ENCODE results near the gene MAGI2. TPM values are rescaled to one million over a fixed set of nuclear protein-coding genes. Genes with fewer than 3 reads are reported as not detected.

The MAGI2 gene
- total RNA-seq, 2 experiments from 2014 or later: 0.03 to 0.17 TPM

- intact Hi-C loops (cut with micrococcal nuclease; ENCODE audit: unreplicated experiment): no loop called here
- no peaks in the 10 kb centered on the region for H3K36me3 ChIP-seq (ENCODE audit: insufficient read depth, low read length)
- no peaks in the 10 kb centered on the region for H3K79me2 ChIP-seq (ENCODE audit: insufficient read depth, low read depth, low read length)
- POLR2A ChIA-PET: interaction anchor here (0.7 kb wide), 1 partner anchor 120 kb away, joined by 3 read pairs; no protein-coding TSS in a partner anchor
- H3K4me2 ChIP-seq (ENCODE audit: low read length): no peak overlapping the region
- TF ChIP-seq CTCF (conservative IDR thresholded peaks at IDR 0.05; ENCODE audit: low read length) (no peak), EZH2phosphoT487 (IDR thresholded peaks at IDR 0.05; ENCODE audit: borderline replicate concordance, low read depth, low read length) (no peak)
- no peak overlapping the region for H2AFZ ChIP-seq (ENCODE audit: low read length)
- no peak overlapping the region for H3K27ac ChIP-seq (ENCODE audit: low read depth, low read length, poor library complexity, severe bottlenecking)
- H3K4me3 ChIP-seq (ENCODE audit: low read depth, low read length, poor library complexity, severe bottlenecking): no peak overlapping the region
- BruUV-seq (replicated peaks): no TSS peak
- no peaks in the 10 kb centered on the region for H3K4me1 ChIP-seq (ENCODE audit: insufficient read depth, low read length, poor library complexity, severe bottlenecking)
- no peaks in the 10 kb centered on the region for H3K9me2 ChIP-seq (ENCODE audit: insufficient read depth, low read length)
- DNase-seq (ENCODE audit: low spot score): no peak
- CTCF ChIA-PET (ENCODE audit: unreplicated experiment): no interaction called here
- no peaks in the 10 kb centered on the region for H3K9me3 ChIP-seq (ENCODE audit: low read length)
- no peaks in the 10 kb centered on the region for H4K20me1 ChIP-seq (ENCODE audit: insufficient read depth, low read length)
Observed at GRCh38 chr7:79142706-79143105, 310.8 kb downstream of the MAGI2 start.

GRCh38 chr7:79141252-79141651 lies 312.2 kb downstream of the MAGI2 start:
- Histone ChIP-seq H3K4me2 (ENCODE audit: low read length) (no peak overlapping the region), H3K27ac (ENCODE audit: low read depth, low read length, poor library complexity, severe bottlenecking) (no peak overlapping the region), H4K20me1 (ENCODE audit: insufficient read depth, low read length) (no peaks in the 10 kb centered on the region), H3K36me3 (ENCODE audit: insufficient read depth, low read length) (no peaks in the 10 kb centered on the region), H3K4me1 (ENCODE audit: insufficient read depth, low read length, poor library complexity, severe bottlenecking) (no peaks in the 10 kb centered on the region), H2AFZ (ENCODE audit: low read length) (no peak overlapping the region), H3K9me2 (ENCODE audit: insufficient read depth, low read length) (no peaks in the 10 kb centered on the region), H3K9me3 (ENCODE audit: low read length) (no peaks in the 10 kb centered on the region), H3K4me3 (ENCODE audit: low read depth, low read length, poor library complexity, severe bottlenecking) (no peak overlapping the region), H3K79me2 (ENCODE audit: insufficient read depth, low read depth, low read length) (no peaks in the 10 kb centered on the region)
- ChIA-PET POLR2A (no interaction called here), CTCF (ENCODE audit: unreplicated experiment) (no interaction called here)
- TF ChIP-seq CTCF (conservative IDR thresholded peaks at IDR 0.05; ENCODE audit: low read length): no peak
- no peak for TF ChIP-seq EZH2phosphoT487 (IDR thresholded peaks at IDR 0.05; ENCODE audit: borderline replicate concordance, low read depth, low read length)
- intact Hi-C loops (cut with micrococcal nuclease; ENCODE audit: unreplicated experiment): no loop called here
- DNase-seq (ENCODE audit: low spot score): no peak
- BruUV-seq (replicated peaks): no TSS peak

GRCh38 chr7:79137942-79138341 lies 315.5 kb downstream of the MAGI2 start:
- ChIA-PET POLR2A (no interaction called here), CTCF (ENCODE audit: unreplicated experiment) (no interaction called here)
- Histone ChIP-seq H3K79me2 (ENCODE audit: insufficient read depth, low read depth, low read length) (no peaks in the 10 kb centered on the region), H3K4me2 (ENCODE audit: low read length) (no peak overlapping the region), H3K4me3 (ENCODE audit: low read depth, low read length, poor library complexity, severe bottlenecking) (no peak overlapping the region), H3K9me3 (ENCODE audit: low read length) (no peaks in the 10 kb centered on the region), H3K4me1 (ENCODE audit: insufficient read depth, low read length, poor library complexity, severe bottlenecking) (no peaks in the 10 kb centered on the region), H3K9me2 (ENCODE audit: insufficient read depth, low read length) (no peaks in the 10 kb centered on the region), H3K36me3 (ENCODE audit: insufficient read depth, low read length) (no peaks in the 10 kb centered on the region), H4K20me1 (ENCODE audit: insufficient read depth, low read length) (no peaks in the 10 kb centered on the region), H2AFZ (ENCODE audit: low read length) (no peak overlapping the region), H3K27ac (ENCODE audit: low read depth, low read length, poor library complexity, severe bottlenecking) (no peak overlapping the region)
- no TSS peak for BruUV-seq (replicated peaks)
- TF ChIP-seq CTCF (conservative IDR thresholded peaks at IDR 0.05; ENCODE audit: low read length) (no peak), EZH2phosphoT487 (IDR thresholded peaks at IDR 0.05; ENCODE audit: borderline replicate concordance, low read depth, low read length) (no peak)
- DNase-seq (ENCODE audit: low spot score): no peak
- intact Hi-C loops (cut with micrococcal nuclease; ENCODE audit: unreplicated experiment): no loop called here
